HepG2 (cell line): ENCODE results near the gene PRPF38A.

Experiments used
- ATF6 ChIP-seq: sonication (generic); formaldehyde crosslinking; conservative IDR thresholded peaks from 2 replicates; pipeline ENCODE4 v1.4.0; 2020; ENCODE audit warnings: missing genetic modification reagents
- CTCF ChIP-seq: sonication (generic); formaldehyde crosslinking; IDR thresholded peaks from 2 replicates; pipeline ENCODE4 v1.5.0; 2020; ENCODE audit warnings: mild to moderate bottlenecking, missing genetic modification reagents, moderate library complexity
- EZH2 ChIP-seq: conservative IDR thresholded peaks from 2 replicates; pipeline ENCODE4 v1.6.1; 2012; ENCODE audit warnings: mild to moderate bottlenecking, low read depth, low read length, moderate library complexity
- MAFK ChIP-seq, 2 experiments: IDR thresholded peaks in 1 of 2; conservative IDR thresholded peaks in 1 of 2; 2 replicates each; pipeline ENCODE4 v1.6.1; 2011; ENCODE audit warnings: improper control_type of control experiment in 2 of 2, low read length in 2 of 2
- MTA1 ChIP-seq: sonication (generic); formaldehyde crosslinking; IDR thresholded peaks from 2 replicates; pipeline ENCODE4 v1.4.0; 2020; ENCODE audit warnings: missing genetic modification reagents, mild to moderate bottlenecking, borderline replicate concordance
- SALL2 ChIP-seq: sonication (generic); formaldehyde crosslinking; IDR thresholded peaks from 2 replicates; pipeline ENCODE4 v1.8.1; 2023; ENCODE audit warnings: mild to moderate bottlenecking, missing genetic modification reagents, inconsistent platforms
- SNAPC5 ChIP-seq: sonication (generic); formaldehyde crosslinking; IDR thresholded peaks from 2 replicates; pipeline ENCODE4 v1.8.1; 2023; ENCODE audit warnings: mild to moderate bottlenecking, missing genetic modification reagents, borderline replicate concordance
- SRSF1 ChIP-seq: fragments of 200-400 bp; formaldehyde crosslinking; optimal IDR thresholded peaks from 2 replicates; pipeline ENCODE3; 2017; ENCODE audit warnings: mild to moderate bottlenecking, low read depth, low read length, moderate library complexity
- SUZ12 ChIP-seq: fragments of 150-350 bp; IDR thresholded peaks from 2 replicates; pipeline ENCODE4 v1.6.1; 2014; ENCODE audit warnings: low read depth, low read length
- ZNF510 ChIP-seq: sonication (generic); formaldehyde crosslinking; IDR thresholded peaks from 2 replicates; pipeline ENCODE4 v1.4.0; 2020; ENCODE audit warnings: low read depth, mild to moderate bottlenecking, missing genetic modification reagents
- ZNF687 ChIP-seq: sonication (generic); formaldehyde crosslinking; IDR thresholded peaks from 2 replicates; pipeline ENCODE4 v1.5.1; 2020; ENCODE audit warnings: mild to moderate bottlenecking, missing genetic modification reagents, moderate library complexity
- ZNF724P ChIP-seq: sonication (generic); formaldehyde crosslinking; IDR thresholded peaks from 2 replicates; pipeline ENCODE4 v1.8.0; 2022; ENCODE audit warnings: missing genetic modification reagents, borderline replicate concordance
- ZNF766 ChIP-seq: sonication (generic); formaldehyde crosslinking; IDR thresholded peaks from 2 replicates; pipeline ENCODE4 v1.5.0; 2020; ENCODE audit warnings: missing genetic modification reagents, borderline replicate concordance

- TF ChIP-seq CTCF (CRISPR knock-in tag): no peak
- no peak for TF ChIP-seq ZNF510 (CRISPR knock-in tag)
- TF ChIP-seq SRSF1: no peak
- TF ChIP-seq ZNF687 (CRISPR knock-in tag): no peak
- TF ChIP-seq SALL2 (CRISPR knock-in tag): no peak
- no peak for TF ChIP-seq MTA1 (CRISPR knock-in tag)
- no peak for TF ChIP-seq SUZ12
- no peak for TF ChIP-seq ATF6 (CRISPR knock-in tag)
- TF ChIP-seq EZH2: no peak
- no peak for TF ChIP-seq SNAPC5 (CRISPR knock-in tag)
- no peak for TF ChIP-seq ZNF724P
- no peak for TF ChIP-seq MAFK (conservative IDR thresholded peaks at IDR 0.05 in 1 of 2, IDR thresholded peaks at IDR 0.05 in 1 of 2; ENCODE audit: low read length in 2 of 2)
- TF ChIP-seq ZNF766 (CRISPR knock-in tag): no peak
Measured at GRCh38 chr1:52423055-52423454, 18.7 kb downstream of the PRPF38A start.
